Measurements from ENCODE around the gene ZNF574. TPM values are rescaled to one million over a fixed set of nuclear protein-coding genes. Genes with fewer than 3 reads are reported as not detected.

ZNF574 gene
- total and polyA plus RNA-seq, 2 of the 8 experiments (the other 6 are each of a cell fraction or from before 2014, with no cell fraction given): 27.0 to 38.8 TPM

DNA sequence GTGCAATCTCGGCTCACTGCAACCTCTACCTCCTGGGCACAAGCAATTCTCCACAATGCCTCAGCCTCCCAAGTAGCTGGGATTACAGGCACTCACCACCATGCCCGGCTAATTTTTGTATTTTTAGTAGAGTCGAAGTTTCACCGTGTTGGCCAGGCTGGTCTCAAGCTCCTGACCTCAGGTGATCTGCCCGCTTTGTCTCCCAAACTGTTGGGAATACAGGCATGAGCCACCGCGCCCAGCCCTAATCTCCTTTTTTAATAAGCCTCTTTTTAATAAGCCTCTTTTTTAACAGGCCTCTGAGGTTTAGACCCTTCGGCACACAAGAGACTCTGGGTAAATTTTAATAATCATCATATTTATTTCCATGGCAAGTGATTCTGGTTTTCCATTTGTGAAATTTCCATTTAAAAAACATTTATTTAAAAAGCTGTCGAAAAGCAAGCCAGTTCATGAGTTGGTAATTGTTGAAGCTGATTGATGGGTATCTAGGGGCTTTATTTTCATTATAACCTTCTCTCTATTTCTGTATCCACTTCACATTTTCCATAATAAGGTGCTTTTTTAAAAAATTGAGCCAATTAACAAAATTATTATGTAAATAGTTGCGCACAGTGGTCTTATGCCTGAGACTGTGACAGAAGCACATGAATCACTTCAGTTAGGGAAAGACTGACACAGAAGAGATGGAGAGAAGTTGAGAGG, 44.5 kb downstream of the ZNF574 start (continued):
- TF ChIP-seq CTBP2 (IDR thresholded peaks at IDR 0.05; ENCODE audit: borderline replicate concordance, insufficient read depth, insufficient read length, low read length): no peak
- no peak for TF ChIP-seq JUN (IDR thresholded peaks at IDR 0.05; ENCODE audit: low read depth, low read length)
- TF ChIP-seq RXRA (IDR thresholded peaks at IDR 0.05; ENCODE audit: insufficient read depth, low read depth, low read length): no peak
- no peak for TF ChIP-seq ASH2L (IDR thresholded peaks at IDR 0.05; ENCODE audit: low read length)
- TF ChIP-seq EGR1 (IDR thresholded peaks at IDR 0.05; ENCODE audit: borderline replicate concordance, low read depth, low read length): no peak
- TF ChIP-seq HDAC2 (IDR thresholded peaks at IDR 0.05; ENCODE audit: borderline replicate concordance in 1 of 2, low read depth in 2 of 2, low read length in 2 of 2): no peak
